Measurements from ENCODE around the gene UNC5B. TPM values are rescaled to one million over a fixed set of nuclear protein-coding genes. Genes with fewer than 3 reads are reported as not detected.

The UNC5B gene
- total RNA-seq, 1 donor from 2014 or later, result 22.2 TPM

GRCh38 chr10:71277914-71278665 lies 65.7 kb downstream of the UNC5B start:
- no peak overlapping the region for H3K27ac ChIP-seq

GRCh38 chr10:71278691-71279588 lies 66.6 kb downstream of the UNC5B start:
- Histone ChIP-seq H3K27me3 (ENCODE audit: low read depth) (no peaks in the 10 kb centered on the region), H3K36me3 (peaks cover 24% of the 10 kb centered on the region), H3K9me3 (no peaks in the 10 kb centered on the region), H3K4me3 (no peak overlapping the region), H3K27ac (no peak overlapping the region), H3K4me1 (peaks cover 8% of the 10 kb centered on the region)
- ATAC-seq (no peak), DNase-seq (no peak)
- intact Hi-C loops (cut with DNase I), result no loop called here
- TF ChIP-seq, protein P1, sequence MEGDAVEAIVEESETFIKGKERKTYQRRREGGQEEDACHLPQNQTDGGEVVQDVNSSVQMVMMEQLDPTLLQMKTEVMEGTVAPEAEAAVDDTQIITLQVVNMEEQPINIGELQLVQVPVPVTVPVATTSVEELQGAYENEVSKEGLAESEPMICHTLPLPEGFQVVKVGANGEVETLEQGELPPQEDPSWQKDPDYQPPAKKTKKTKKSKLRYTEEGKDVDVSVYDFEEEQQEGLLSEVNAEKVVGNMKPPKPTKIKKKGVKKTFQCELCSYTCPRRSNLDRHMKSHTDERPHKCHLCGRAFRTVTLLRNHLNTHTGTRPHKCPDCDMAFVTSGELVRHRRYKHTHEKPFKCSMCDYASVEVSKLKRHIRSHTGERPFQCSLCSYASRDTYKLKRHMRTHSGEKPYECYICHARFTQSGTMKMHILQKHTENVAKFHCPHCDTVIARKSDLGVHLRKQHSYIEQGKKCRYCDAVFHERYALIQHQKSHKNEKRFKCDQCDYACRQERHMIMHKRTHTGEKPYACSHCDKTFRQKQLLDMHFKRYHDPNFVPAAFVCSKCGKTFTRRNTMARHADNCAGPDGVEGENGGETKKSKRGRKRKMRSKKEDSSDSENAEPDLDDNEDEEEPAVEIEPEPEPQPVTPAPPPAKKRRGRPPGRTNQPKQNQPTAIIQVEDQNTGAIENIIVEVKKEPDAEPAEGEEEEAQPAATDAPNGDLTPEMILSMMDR (IDR thresholded peaks at IDR 0.05), result no peak

More at GRCh38 chr10:71277914-71278665, 65.7 kb downstream of the UNC5B start:
- peaks cover 8% of the 10 kb centered on the region for H3K4me1 ChIP-seq
- TF ChIP-seq, protein P1 (IDR thresholded peaks at IDR 0.05), result no peak
- no peaks in the 10 kb centered on the region for H3K27me3 ChIP-seq (ENCODE audit: low read depth)
- H3K36me3 ChIP-seq, result peaks cover 24% of the 10 kb centered on the region
- ATAC-seq (no peak), DNase-seq (no peak)
- H3K9me3 ChIP-seq, result no peaks in the 10 kb centered on the region
- H3K4me3 ChIP-seq, result no peak overlapping the region
- intact Hi-C loops (cut with DNase I), result no loop called here

DNA sequence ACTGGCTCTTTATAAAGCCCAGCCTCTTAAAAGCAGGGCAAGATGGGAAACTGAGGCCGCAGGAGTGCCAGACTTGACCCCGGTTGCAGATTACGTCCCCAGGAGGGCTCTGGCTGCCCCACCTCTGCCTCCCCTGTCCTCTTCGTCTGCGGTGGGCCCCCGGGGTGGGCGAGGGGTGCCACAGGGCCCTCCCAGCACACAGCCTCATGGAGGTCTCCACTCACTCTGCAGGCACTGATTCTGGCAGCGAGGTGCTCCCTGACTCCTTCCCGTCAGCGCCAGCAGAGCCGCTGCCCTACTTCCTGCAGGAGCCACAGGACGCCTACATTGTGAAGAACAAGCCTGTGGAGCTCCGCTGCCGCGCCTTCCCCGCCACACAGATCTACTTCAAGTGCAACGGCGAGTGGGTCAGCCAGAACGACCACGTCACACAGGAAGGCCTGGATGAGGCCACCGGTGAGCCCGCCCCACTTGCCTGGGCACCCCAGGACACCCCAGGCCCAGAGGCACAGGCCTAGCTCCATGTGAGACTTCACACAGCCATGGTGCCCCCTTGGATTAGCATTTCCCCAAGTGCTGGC lies 67.3 kb downstream of the UNC5B start:
- Histone ChIP-seq H3K27ac (no peak overlapping the region), H3K4me1 (peaks cover 8% of the 10 kb centered on the region), H3K4me3 (no peak overlapping the region), H3K27me3 (ENCODE audit: low read depth) (no peaks in the 10 kb centered on the region), H3K9me3 (no peaks in the 10 kb centered on the region), H3K36me3 (peaks cover 24% of the 10 kb centered on the region)
- intact Hi-C loops (cut with DNase I), result no loop called here
- TF ChIP-seq, protein P1 (IDR thresholded peaks at IDR 0.05), result no peak
- no peak for DNase-seq
- no peak for ATAC-seq

GRCh38 chr10:71280216-71280615 lies 67.8 kb downstream of the UNC5B start:
- DNase-seq (no peak), ATAC-seq (no peak)
- intact Hi-C loops (cut with DNase I), result no loop called here
- TF ChIP-seq, protein P1 (IDR thresholded peaks at IDR 0.05), result no peak
- Histone ChIP-seq H3K36me3 (peaks cover 24% of the 10 kb centered on the region), H3K27me3 (ENCODE audit: low read depth) (no peaks in the 10 kb centered on the region), H3K27ac (no peak overlapping the region), H3K9me3 (no peaks in the 10 kb centered on the region), H3K4me1 (peaks cover 2% of the 10 kb centered on the region), H3K4me3 (no peak overlapping the region)

GRCh38 chr10:71280825-71281224 lies 68.5 kb downstream of the UNC5B start:
- intact Hi-C loops (cut with DNase I), result no loop called here
- Histone ChIP-seq H3K4me3 (no peak overlapping the region), H3K36me3 (peaks cover 24% of the 10 kb centered on the region), H3K4me1 (no peaks in the 10 kb centered on the region), H3K27me3 (ENCODE audit: low read depth) (no peaks in the 10 kb centered on the region), H3K27ac (no peak overlapping the region), H3K9me3 (no peaks in the 10 kb centered on the region)
- ATAC-seq (no peak), DNase-seq (no peak)
- TF ChIP-seq, protein P1 (IDR thresholded peaks at IDR 0.05), result no peak

Data from lower lobe of right lung (tissue), 2 donors.